Natural killer cell (primary cell): Measurements from ENCODE around the gene RARRES1. TPM values are rescaled to one million over a fixed set of nuclear protein-coding genes. Genes with fewer than 3 reads are reported as not detected.

Experiments
- ATAC-seq, 3 donors: fragments of 150-1000 bp in 2 of 3; fragments of 200-7000 bp in 1 of 3; cut with Tn5 transposase; 1 replicate in 1 of 3; 2 replicates in 2 of 3; pipeline ENCODE4 v1.10.0; 2021; ENCODE audit warnings: mild to moderate bottlenecking in 2 of 3, moderate library complexity in 2 of 3
- DNase-seq, 2 donors: peaks; one replicate each; pipeline versions ENCODE4 v3.0.0 to v3.0.0-alpha.2; 2013 to 2021; ENCODE audit warnings: mixed read lengths in 1 of 2
- H3K27ac ChIP-seq: one replicate; pipeline ENCODE4 v1.5.1; 2013; ENCODE audit warnings: mild to moderate bottlenecking, low read length
- H3K27me3 ChIP-seq: one replicate; pipeline ENCODE4 v1.6.1; 2013; ENCODE audit warnings: low read length; ENCODE audit not compliant: control insufficient read depth, insufficient read depth
- H3K36me3 ChIP-seq: one replicate; pipeline ENCODE4 v1.6.1; 2013; ENCODE audit warnings: low read length; ENCODE audit not compliant: control insufficient read depth, insufficient read depth
- H3K4me1 ChIP-seq: one replicate; pipeline ENCODE4 v1.6.1; 2013; ENCODE audit warnings: low read length; ENCODE audit not compliant: control insufficient read depth, insufficient read depth
- H3K4me3 ChIP-seq: one replicate; pipeline ENCODE4 v1.5.1; 2013; ENCODE audit warnings: low read length
- H3K9me3 ChIP-seq: one replicate; pipeline ENCODE4 v1.6.1; 2013; ENCODE audit warnings: low read length; ENCODE audit not compliant: control insufficient read depth, insufficient read depth
- H3K27ac Mint-ChIP-seq, 2 donors: one replicate each; pipeline ENCODE4 v1.8.0; 2022; ENCODE audit warnings: mild to moderate bottlenecking in 2 of 2, mixed read lengths in 2 of 2, moderate library complexity in 1 of 2
- H3K27me3 Mint-ChIP-seq, 2 donors: one replicate each; pipeline ENCODE4 v1.8.0; 2022; ENCODE audit warnings: low read depth in 2 of 2, mixed read lengths in 2 of 2
- H3K36me3 Mint-ChIP-seq: one replicate; pipeline ENCODE4 v1.8.0; 2022; ENCODE audit warnings: mixed read lengths
- H3K4me1 Mint-ChIP-seq, 2 donors: one replicate each; pipeline ENCODE4 v1.8.0; 2022; ENCODE audit warnings: mixed read lengths in 2 of 2
- H3K4me3 Mint-ChIP-seq: one replicate; pipeline ENCODE4 v1.8.0; 2022; ENCODE audit warnings: mild to moderate bottlenecking, moderate library complexity, mixed read lengths
- H3K9me3 Mint-ChIP-seq, 2 donors: one replicate each; pipeline ENCODE4 v1.8.0; 2022; ENCODE audit warnings: mixed read lengths in 2 of 2
- CTCF ChIP-seq: fragments of 200-600 bp; IDR thresholded peaks from one replicate; pipeline ENCODE4 v1.8.0; 2022; ENCODE audit warnings: antibody characterized with exemption
- WGBS: methylation state at CpG from one replicate; pipeline ENCODE4 v1.1.7; 2013; ENCODE audit warnings: missing lambda C conversion rate; ENCODE audit not compliant: insufficient coverage; 5-methylcytosine and 5-hydroxymethylcytosine counted together
- intact Hi-C: fragments of 100-400 bp; cut with micrococcal nuclease; formaldehyde crosslinking; loops from one replicate; pipeline ENCODE4 v1.14.2; 2022
- total RNA-seq, 4 donors: library from RNA; stranded (reverse); fragments of 120-200 nt in 1 of 4; gene quantifications; one replicate each; pipeline versions ENCODE4 v1.2.3 to v1.2.4, GENCODE V29; 2013 to 2022

RARRES1 gene
- total RNA-seq, 3 donors from 2014 or later (not counting 1 experiment from before 2014, with no cell fraction given), result not detected

GRCh38 chr3:158769952-158770740 is 37.9 kb upstream of the RARRES1 start:
- no peaks in the 10 kb centered on the region for H3K4me1 ChIP-seq
- Mint-ChIP-seq H3K27me3 (no peaks in the 10 kb centered on the region), H3K4me3 (no peak overlapping the region), H3K9me3 (no peaks in the 10 kb centered on the region), H3K4me1 (no peaks in the 10 kb centered on the region), H3K36me3 (no peaks in the 10 kb centered on the region), H3K27ac (no peak overlapping the region)
- no peak for TF ChIP-seq CTCF
- DNase-seq, result no peak
- no peaks in the 10 kb centered on the region for H3K36me3 ChIP-seq
- intact Hi-C loops, result no loop called here
- no peaks in the 10 kb centered on the region for H3K27me3 ChIP-seq
- no peaks in the 10 kb centered on the region for H3K9me3 ChIP-seq
- no peak for ATAC-seq
- no peak overlapping the region for H3K27ac ChIP-seq
- no peak overlapping the region for H3K4me3 ChIP-seq
- 89% methylated on average over 6 of the region's 10 CpGs for WGBS

GRCh38 chr3:158769549-158769948 is 37.3 kb upstream of the RARRES1 start:
- Mint-ChIP-seq H3K27me3 (peaks cover 0 to 5% of the 10 kb centered on the region in 2 donors), H3K9me3 (no peaks in the 10 kb centered on the region), H3K4me1 (no peaks in the 10 kb centered on the region), H3K36me3 (no peaks in the 10 kb centered on the region), H3K4me3 (no peak overlapping the region), H3K27ac (no peak overlapping the region)
- no peaks in the 10 kb centered on the region for H3K27me3 ChIP-seq
- TF ChIP-seq CTCF, result no peak
- H3K27ac ChIP-seq, result no peak overlapping the region
- ATAC-seq (no peak), DNase-seq (no peak)
- WGBS, result 89% methylated on average over 4 of the region's 4 CpGs
- no peaks in the 10 kb centered on the region for H3K9me3 ChIP-seq
- no peaks in the 10 kb centered on the region for H3K36me3 ChIP-seq
- no peak overlapping the region for H3K4me3 ChIP-seq
- H3K4me1 ChIP-seq, result no peaks in the 10 kb centered on the region
- intact Hi-C loops, result no loop called here

DNA sequence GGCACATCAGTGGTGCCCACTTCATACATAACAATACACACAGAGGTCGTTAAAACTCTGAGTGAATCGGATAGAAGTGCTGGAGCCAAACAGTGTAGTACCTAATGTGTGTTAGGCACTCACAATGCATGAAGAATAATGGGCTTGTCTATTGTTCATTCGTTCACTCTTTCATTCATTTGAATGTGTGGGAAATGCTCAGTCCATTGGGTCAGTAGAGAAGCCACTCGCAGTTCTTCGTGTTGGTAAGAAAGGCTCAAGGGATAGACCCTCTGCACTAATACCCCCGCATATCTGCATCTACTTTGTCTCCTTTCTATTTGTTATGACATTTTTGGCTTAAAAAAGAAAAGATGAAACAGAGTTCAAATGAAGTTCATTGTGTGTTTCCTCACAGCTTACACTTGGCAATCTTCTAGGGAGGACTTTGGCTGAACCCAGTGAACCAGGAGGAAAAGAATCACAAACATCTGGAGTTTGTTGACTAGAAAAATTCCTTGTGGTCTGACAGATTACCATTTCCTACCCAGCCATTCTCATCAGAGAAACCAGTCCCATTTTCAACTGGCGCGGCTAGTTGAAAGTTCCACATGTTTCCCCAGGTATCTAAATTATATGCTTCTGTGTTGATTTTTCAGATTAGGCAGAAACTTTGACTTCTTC is 36.8 kb upstream of the RARRES1 start:
- no peaks in the 10 kb centered on the region for H3K4me1 ChIP-seq
- H3K27ac Mint-ChIP-seq, result no peak overlapping the region

More for the DNA sequence above, 36.8 kb upstream of the RARRES1 start:
- H3K36me3 Mint-ChIP-seq, result no peaks in the 10 kb centered on the region
- no peaks in the 10 kb centered on the region for H3K9me3 ChIP-seq
- TF ChIP-seq CTCF, result no peak
- no peaks in the 10 kb centered on the region for H3K9me3 Mint-ChIP-seq
- DNase-seq (no peak), ATAC-seq (no peak)
- peaks cover 0 to 7% of the 10 kb centered on the region in 2 donors for H3K27me3 Mint-ChIP-seq
- WGBS, result 81% methylated on average over 6 of the region's 8 CpGs
- no peaks in the 10 kb centered on the region for H3K27me3 ChIP-seq
- H3K4me3 Mint-ChIP-seq, result no peak overlapping the region
- no peak overlapping the region for H3K27ac ChIP-seq
- intact Hi-C loops, result no loop called here
- no peak overlapping the region for H3K4me3 ChIP-seq
- H3K4me1 Mint-ChIP-seq, result no peaks in the 10 kb centered on the region
- H3K36me3 ChIP-seq, result no peaks in the 10 kb centered on the region
